ENCODE measurements around the gene PAWR. TPM values are rescaled to one million over a fixed set of nuclear protein-coding genes. Genes with fewer than 3 reads are reported as not detected.

The PAWR gene
- total RNA-seq, 2 experiments from 2014 or later: 5.2 to 5.6 TPM

DNA sequence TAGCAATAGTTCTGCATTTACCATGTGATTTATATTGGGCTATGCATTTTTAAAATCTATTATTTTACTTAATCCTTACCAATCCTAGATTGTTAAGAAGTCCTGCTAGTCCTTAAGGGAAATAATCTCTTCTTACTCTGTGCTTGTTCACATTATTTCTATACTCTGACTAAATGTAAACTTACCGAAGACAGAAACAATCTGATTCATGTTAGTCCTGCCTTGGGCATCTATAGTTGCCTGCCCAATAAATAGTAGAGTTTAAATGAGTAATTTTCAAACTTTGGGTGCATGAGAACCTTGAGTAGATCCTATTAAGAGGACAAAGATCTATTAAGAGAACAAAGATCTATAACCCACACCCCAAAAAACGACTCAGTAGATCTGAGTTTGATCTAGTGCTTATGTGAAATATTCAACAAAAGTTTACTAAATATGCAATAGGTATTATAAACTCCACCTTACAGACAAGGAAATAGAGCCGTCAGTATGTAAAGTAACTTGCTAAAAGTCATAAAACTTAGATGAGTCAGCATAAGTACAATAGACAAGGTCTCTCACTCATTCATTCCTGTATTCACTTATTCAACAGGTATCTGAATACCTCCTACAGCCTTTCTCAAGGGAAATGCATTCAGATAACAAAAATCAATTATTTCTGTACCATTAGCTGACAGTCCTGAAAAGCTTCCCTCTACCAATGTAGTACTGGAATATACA is 127.6 kb downstream of the PAWR start:
- no peak overlapping the region for H3K27ac Mint-ChIP-seq
- no peaks in the 10 kb centered on the region for H3K36me3 Mint-ChIP-seq (ENCODE audit: low read depth)
- no peak for DNase-seq
- no peaks in the 10 kb centered on the region for H3K4me1 Mint-ChIP-seq (ENCODE audit: low read depth)
- no peaks in the 10 kb centered on the region for H3K27me3 Mint-ChIP-seq (ENCODE audit: low read depth)
- intact Hi-C loops (cut with micrococcal nuclease): no loop called here
- CTCF ChIA-PET: no interaction called here
- H3K4me3 Mint-ChIP-seq: no peak overlapping the region
- H3K9me3 Mint-ChIP-seq: peaks cover 2% of the 10 kb centered on the region

DNA sequence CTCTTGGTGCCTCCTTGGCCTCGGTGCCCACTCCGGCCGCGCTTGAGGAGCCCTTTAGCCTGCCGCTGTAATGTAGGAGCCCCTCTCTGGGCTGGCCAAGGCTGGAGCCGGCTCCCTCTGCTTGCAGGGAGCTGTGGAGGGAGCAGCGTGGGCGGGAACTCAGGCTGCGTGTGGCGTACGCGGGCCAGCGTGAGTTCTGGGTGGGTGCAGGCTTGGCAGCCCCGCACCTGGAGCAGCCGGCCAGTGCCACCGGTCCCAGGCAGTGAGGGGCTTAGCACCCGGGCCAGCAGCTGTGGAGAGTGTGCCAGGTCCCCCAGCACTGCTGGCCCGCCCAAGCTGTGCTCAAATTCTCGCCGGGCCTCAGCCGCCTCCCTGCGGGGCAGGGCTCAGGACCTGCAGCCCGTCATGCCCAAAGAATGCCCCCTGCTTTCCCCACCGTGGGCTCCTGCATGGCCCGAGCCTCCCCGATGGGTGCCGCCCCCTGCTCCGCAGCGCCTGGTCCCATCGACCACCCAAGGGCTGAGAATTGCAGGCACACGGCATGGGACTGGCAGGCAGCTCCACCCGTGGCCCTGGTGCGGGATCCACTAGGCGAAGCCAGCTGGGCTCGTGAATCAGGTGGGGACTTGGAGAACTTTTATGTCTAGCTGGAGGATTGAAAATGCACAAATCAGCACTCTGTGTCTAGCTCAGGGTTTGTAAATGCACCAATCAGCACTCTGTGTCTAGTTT is 129.2 kb downstream of the PAWR start:
- intact Hi-C loops (cut with micrococcal nuclease): no loop called here
- Mint-ChIP-seq H3K36me3 (ENCODE audit: low read depth) (no peaks in the 10 kb centered on the region), H3K27me3 (ENCODE audit: low read depth) (no peaks in the 10 kb centered on the region), H3K4me3 (no peak overlapping the region), H3K9me3 (peaks cover 2% of the 10 kb centered on the region), H3K4me1 (ENCODE audit: low read depth) (no peaks in the 10 kb centered on the region), H3K27ac (no peak overlapping the region)
- CTCF ChIA-PET: no interaction called here
- DNase-seq: no peak

DNA sequence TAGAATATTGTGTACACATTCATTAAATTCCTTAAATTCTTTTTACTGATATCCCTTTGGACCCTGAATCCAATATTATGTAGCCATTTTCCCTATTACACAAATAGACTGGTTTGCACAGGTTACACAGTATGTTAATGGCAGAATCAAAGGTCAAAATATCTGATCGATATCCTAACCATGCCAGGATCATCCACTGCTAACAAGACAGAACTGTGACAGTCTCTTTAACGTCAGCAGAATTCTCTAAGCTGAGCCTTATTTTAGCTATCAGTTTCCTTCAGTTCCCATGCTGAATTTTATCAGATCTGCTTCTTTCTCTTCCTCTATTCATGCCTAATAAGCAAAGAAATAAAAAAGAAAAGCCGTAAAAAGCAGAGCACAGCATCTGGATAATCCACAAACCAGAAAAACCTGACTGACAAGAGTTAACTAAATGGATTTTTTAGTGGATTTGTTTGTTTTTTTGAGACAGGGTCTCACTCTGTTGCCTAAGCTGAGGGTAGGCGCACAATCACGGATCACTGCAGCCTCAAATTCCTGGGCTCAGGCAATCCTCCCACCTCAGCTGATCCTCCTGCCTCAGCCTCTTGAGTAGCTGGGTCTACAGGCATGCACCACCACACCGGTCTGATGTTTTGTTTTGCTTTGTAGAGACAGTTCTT is 130.4 kb downstream of the PAWR start:
- H3K36me3 Mint-ChIP-seq (ENCODE audit: low read depth): no peaks in the 10 kb centered on the region
- CTCF ChIA-PET: no interaction called here
- H3K27ac Mint-ChIP-seq: no peak overlapping the region
- no peak for DNase-seq
- intact Hi-C loops (cut with micrococcal nuclease): no loop called here
- H3K27me3 Mint-ChIP-seq (ENCODE audit: low read depth): no peaks in the 10 kb centered on the region
- H3K4me3 Mint-ChIP-seq: no peak overlapping the region
- no peaks in the 10 kb centered on the region for H3K4me1 Mint-ChIP-seq (ENCODE audit: low read depth)
- H3K9me3 Mint-ChIP-seq: peaks cover 2% of the 10 kb centered on the region

DNA sequence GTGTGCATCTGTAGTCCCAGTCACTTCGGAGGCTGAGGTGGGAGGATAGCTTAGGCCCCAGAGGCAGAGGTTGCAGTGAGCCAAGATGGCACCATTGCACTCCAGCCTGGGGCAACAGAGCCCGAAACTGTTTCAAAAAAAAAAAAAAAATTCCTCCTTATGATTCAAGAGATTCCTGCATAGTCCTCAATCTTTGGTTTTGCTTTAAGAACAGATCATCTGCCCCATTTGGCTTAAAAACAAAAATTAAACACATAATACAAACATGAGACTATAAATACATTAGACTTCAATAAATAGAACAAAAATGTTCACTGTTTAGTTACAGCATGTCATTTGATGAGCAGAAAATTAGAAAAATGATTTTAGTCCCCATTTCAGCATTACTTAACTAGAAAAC is 131.2 kb downstream of the PAWR start:
- H3K4me1 Mint-ChIP-seq (ENCODE audit: low read depth): no peaks in the 10 kb centered on the region
- intact Hi-C loops (cut with micrococcal nuclease): loop anchor here (10.0 kb wide), 1 partner anchor 325 kb away; no protein-coding TSS in a partner anchor
- no peak overlapping the region for H3K4me3 Mint-ChIP-seq
- CTCF ChIA-PET: interaction anchor here (0.6 kb wide), 2 partner anchors 178 to 1555 kb away, joined by 3 read pairs; no protein-coding TSS in a partner anchor
- no peak for DNase-seq
- H3K36me3 Mint-ChIP-seq (ENCODE audit: low read depth): no peaks in the 10 kb centered on the region
- no peaks in the 10 kb centered on the region for H3K27me3 Mint-ChIP-seq (ENCODE audit: low read depth)
- H3K27ac Mint-ChIP-seq: no peak overlapping the region
- H3K9me3 Mint-ChIP-seq: peaks cover 2% of the 10 kb centered on the region

DNA sequence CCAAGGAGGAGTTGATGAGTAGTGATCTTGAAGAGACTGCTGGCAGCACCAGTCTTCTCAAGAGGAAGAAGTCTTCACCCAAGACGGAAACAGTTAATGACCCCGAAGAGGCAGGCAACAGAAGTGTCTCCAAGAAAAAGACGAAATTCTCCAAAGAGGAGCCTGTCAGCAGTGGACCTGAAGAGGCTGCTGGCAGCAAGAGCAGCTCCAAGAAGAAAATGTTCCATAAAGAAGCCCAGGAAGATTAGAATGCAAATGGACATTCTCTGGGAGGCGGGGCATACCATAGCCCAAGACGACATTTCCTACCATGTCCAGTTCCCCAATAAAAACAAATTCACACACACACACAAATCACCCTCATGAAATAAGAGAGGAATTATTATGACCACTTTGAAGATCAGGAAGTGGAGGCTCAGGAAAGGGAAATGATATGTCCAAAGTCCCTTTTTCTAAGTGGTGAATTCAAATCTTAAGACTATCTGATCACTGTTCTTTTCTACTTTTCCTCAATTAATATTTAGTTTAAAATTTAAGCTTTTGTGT is 131.8 kb downstream of the PAWR start:
- Mint-ChIP-seq H3K4me1 (ENCODE audit: low read depth) (no peaks in the 10 kb centered on the region), H3K27me3 (ENCODE audit: low read depth) (no peaks in the 10 kb centered on the region), H3K9me3 (peaks cover 2% of the 10 kb centered on the region), H3K4me3 (no peak overlapping the region), H3K27ac (no peak overlapping the region), H3K36me3 (ENCODE audit: low read depth) (no peaks in the 10 kb centered on the region)
- no peak for DNase-seq
- intact Hi-C loops (cut with micrococcal nuclease): loop anchor here (10.0 kb wide), 1 partner anchor 326 kb away; no protein-coding TSS in a partner anchor
- CTCF ChIA-PET: interaction anchor here (0.6 kb wide), 2 partner anchors 178 to 1555 kb away, joined by 3 read pairs; no protein-coding TSS in a partner anchor

DNA sequence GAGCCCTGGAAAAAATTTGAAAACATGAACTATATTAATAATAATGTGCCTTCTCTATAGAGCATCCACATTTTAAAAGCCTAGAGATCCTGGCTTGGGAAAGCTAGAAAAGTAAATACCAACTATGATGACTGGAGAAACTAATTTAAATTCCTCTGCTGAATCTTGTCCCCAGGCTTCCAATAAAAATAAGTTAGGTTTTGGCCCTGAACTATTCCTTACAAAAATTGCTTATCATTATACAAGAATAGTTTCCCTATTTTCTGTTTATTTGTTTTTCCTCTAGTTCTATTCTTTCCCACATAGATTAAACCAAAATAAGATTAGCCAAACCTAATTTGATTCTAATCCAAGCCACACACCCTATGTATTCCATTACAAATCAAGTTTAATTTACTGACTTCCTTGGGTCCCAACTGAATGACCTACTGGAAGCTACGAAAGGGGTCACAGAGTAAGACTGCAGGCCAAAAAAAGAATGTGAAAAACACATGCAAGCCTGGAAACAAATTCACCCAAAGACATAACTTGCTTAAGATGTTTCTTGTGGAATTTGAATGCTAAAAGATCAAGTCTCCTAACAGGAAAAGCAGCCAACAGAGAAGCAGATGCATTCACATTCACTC is 133.0 kb downstream of the PAWR start:
- Mint-ChIP-seq H3K4me1 (ENCODE audit: low read depth) (no peaks in the 10 kb centered on the region), H3K36me3 (ENCODE audit: low read depth) (no peaks in the 10 kb centered on the region), H3K27ac (no peak overlapping the region), H3K27me3 (ENCODE audit: low read depth) (no peaks in the 10 kb centered on the region), H3K4me3 (no peak overlapping the region), H3K9me3 (peaks cover 2% of the 10 kb centered on the region)
- intact Hi-C loops (cut with micrococcal nuclease): loop anchor here (10.0 kb wide), 1 partner anchor 327 kb away; no protein-coding TSS in a partner anchor
- CTCF ChIA-PET: interaction anchor here (0.6 kb wide), 1 partner anchor 190 kb away, joined by 3 read pairs; no protein-coding TSS in a partner anchor
- no peak for DNase-seq

DNA sequence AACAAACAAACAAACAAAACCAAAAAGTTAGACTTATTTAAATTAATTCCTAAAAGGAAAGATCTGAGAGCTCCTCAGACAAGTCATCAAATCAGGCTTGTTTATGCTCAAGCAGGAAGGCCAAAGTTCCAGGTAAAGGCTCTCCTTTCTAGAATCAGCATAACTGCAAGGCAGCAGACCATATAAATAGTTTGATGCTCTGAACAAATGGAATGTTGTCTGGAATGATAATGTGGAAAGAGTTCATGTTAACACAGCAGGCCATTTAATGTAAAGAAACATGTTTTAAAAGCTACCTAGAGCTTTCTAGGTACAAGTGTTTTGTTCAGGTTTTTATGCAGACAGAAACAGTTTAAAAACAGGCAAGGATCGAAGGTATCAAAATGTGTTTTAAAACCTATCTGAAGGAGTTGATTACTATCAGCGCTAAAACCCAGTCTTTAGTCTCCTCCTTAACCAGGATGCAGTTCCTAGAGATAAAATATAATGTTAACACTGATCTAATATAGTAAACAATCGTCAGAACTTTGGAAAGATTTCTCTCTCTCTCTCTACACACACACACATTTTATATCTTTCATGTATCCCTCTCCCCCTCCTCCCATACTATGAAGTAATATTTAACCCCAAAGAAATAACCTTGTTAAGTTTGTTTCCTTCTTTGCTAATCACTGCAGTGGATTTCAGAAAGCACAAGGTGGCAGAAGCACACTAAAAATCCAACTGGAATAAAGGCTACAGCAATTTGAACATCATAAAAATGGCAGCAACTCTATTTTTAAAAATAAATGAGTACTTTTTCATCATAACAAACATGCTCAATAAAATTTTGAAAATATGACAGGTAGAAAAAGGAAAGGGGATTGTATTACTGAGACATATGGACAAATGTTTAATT is 135.5 kb downstream of the PAWR start:
- CTCF ChIA-PET: no interaction called here
- no peak overlapping the region for H3K27ac Mint-ChIP-seq
- H3K4me3 Mint-ChIP-seq: no peak overlapping the region
- H3K36me3 Mint-ChIP-seq (ENCODE audit: low read depth): no peaks in the 10 kb centered on the region
- H3K9me3 Mint-ChIP-seq: no peaks in the 10 kb centered on the region
- intact Hi-C loops (cut with micrococcal nuclease): loop anchor here (1.0 to 10.0 kb wide), 5 partner anchors 136 to 714 kb away; partner anchors contain the start of gene PAWR
- DNase-seq: peak; percentile 11
- H3K4me1 Mint-ChIP-seq (ENCODE audit: low read depth): no peaks in the 10 kb centered on the region
- H3K27me3 Mint-ChIP-seq (ENCODE audit: low read depth): no peaks in the 10 kb centered on the region

DNA sequence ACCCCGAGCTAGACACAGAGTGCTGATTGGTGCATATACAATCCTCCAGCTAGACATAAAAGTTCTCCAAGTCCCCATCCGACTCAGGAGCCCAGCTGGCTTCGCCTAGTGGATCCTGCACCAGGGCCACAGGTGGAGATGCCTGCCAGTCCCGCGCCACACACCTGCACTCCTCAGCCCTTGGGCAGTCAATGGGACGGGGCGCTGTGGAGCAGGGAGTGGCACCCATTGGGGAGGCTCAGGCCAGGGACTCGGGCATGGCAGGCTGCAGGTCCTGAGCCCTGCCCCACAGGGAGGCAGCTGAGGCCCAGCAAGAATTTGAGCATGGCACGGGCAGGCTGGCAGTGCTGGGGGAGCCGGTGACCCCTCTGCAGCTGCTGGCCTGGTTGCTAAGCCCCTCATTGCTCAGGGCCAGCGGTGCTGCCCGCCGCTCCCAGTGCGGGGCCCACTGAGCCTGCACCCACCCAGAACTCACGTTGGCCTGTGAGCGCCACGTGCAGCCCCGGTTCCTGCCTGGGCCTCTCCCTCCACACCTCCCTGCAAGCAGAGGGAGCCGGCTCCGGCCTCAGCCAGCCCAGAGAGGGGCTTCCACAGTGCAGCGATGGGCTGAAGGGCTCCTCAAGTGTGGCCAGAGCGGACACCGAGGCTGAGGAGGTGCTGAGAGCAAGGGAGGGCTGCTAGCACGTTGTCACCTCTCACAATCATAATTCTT is 136.7 kb downstream of the PAWR start:
- Mint-ChIP-seq H3K36me3 (ENCODE audit: low read depth) (no peaks in the 10 kb centered on the region), H3K27ac (no peak overlapping the region), H3K4me1 (ENCODE audit: low read depth) (no peaks in the 10 kb centered on the region), H3K9me3 (no peaks in the 10 kb centered on the region), H3K27me3 (ENCODE audit: low read depth) (no peaks in the 10 kb centered on the region), H3K4me3 (no peak overlapping the region)
- intact Hi-C loops (cut with micrococcal nuclease): loop anchor here (2.0 to 10.0 kb wide), 4 partner anchors 137 to 715 kb away; partner anchors contain the start of gene PAWR
- no peak for DNase-seq
- CTCF ChIA-PET: interaction anchor here (0.7 to 1.6 kb wide), 2 partner anchors 13 to 200 kb away, joined by 3 to 5 read pairs; no protein-coding TSS in a partner anchor

DNA sequence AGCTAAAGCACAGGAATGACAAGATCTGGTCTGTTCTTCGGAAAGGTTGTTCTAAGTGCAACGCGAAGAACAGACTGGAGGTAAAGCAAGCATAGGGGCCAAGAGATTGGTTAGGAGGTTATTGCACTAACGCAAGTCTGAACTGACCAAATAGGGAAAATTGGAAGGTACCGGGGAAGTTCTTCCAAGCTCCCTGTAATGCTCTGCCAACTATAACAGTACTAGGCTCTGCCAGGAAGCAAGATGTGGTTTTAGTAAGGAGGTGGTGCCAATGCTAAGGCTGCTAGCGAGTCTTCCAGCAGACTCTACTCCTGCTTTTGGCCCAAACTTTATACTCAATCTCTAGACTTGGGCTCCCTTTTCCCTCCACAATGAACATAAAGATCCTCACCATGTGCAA is 138.6 kb downstream of the PAWR start:
- Mint-ChIP-seq H3K36me3 (ENCODE audit: low read depth) (no peaks in the 10 kb centered on the region), H3K4me3 (no peak overlapping the region), H3K27me3 (ENCODE audit: low read depth) (no peaks in the 10 kb centered on the region), H3K4me1 (ENCODE audit: low read depth) (no peaks in the 10 kb centered on the region), H3K27ac (no peak overlapping the region), H3K9me3 (no peaks in the 10 kb centered on the region)
- DNase-seq: no peak
- intact Hi-C loops (cut with micrococcal nuclease): loop anchor here (10.0 kb wide), 1 partner anchor 333 kb away; no protein-coding TSS in a partner anchor
- CTCF ChIA-PET: no interaction called here

DNA sequence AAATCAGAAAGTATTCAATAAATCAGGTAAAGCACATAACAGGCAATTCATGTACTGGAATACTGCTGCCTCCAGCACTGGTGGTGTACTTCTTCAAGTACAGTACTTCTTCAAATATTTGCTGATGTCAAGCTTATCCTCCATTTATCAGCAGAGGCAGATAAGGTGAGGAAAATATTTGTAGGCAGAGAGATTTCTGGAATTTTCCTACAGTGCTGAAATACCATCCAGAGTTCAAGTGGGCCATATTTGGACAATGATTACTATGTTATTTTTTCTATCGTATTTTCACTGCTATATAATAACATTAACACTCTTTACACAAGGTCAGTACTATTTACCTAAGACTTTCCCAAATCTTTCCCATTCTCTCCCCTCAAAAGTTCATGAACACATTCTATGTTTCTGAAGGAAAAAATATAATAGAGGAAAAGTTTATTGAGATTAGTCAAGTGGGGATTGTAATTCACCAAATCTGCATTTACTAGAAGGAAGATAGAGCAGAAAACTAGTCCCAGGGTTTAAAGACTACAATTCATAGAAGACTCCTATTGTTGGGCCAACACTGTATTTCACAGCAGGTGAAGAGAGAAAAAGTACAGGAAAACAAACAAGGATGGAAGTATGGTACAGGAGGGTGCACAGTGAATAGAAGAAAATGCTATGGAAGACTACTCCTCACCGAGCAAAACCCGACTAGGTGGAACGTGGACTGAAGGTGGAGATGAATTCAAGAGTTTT is 141.1 kb downstream of the PAWR start:
- Mint-ChIP-seq H3K4me1 (ENCODE audit: low read depth) (no peaks in the 10 kb centered on the region), H3K4me3 (no peak overlapping the region), H3K36me3 (ENCODE audit: low read depth) (no peaks in the 10 kb centered on the region), H3K27me3 (ENCODE audit: low read depth) (no peaks in the 10 kb centered on the region), H3K9me3 (no peaks in the 10 kb centered on the region), H3K27ac (no peak overlapping the region)
- intact Hi-C loops (cut with micrococcal nuclease): loop anchor here (2.0 to 10.0 kb wide), 3 partner anchors 139 to 721 kb away; no protein-coding TSS in a partner anchor
- DNase-seq: no peak
- CTCF ChIA-PET: interaction anchor here (1.2 kb wide), 1 partner anchor 129 kb away, joined by 3 read pairs; no protein-coding TSS in a partner anchor

All from activated naive CD4-positive, alpha-beta T cell treated with anti-CD3 and anti-CD28 coated beads for 36 hours (primary cell).